Measurements from ENCODE around the gene NCOA5.

Gene NCOA5

GRCh38 chr20:46058599-46059281 is 31.0 kb downstream of the NCOA5 start:
- no peak for DNase-seq

DNA sequence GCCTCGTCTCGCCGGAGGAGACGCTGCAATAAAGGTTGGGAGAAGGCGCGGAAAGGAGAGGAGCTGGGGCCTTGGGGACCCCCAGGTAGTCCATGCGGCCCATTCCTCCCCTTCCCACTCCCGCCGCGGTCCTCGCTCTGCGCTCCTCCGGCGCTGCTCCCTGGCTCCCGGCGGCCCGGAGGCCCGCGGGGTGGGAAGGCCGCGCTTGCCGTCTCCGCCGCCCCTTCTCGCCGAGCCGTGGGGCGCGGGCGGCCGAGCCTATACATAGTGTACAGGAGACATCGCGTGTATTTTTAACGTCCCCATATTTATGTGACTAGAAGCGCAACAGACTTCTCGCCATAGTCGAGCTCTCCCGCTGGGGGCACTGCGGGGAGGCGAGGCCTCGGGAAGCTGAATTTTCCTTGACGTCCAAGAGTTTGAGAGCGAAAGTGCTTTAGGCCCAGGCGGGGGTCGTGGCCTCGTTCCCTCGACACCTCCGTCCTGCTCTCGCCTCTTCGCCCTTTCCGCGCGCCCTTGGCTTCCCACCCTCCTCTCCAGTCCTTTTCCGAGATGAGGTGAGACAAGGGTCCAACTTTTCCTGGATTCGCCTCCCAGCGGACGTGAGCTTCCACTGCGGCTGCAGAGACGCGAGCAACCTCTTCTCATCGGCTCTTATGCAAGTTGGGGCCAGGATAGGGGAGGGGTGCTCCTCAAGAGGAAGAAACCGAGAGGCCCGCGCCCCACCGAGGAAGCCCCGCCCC is 31.7 kb downstream of the NCOA5 start:
- peak; percentile 14 for DNase-seq

GRCh38 chr20:46056970-46057855 is 32.5 kb downstream of the NCOA5 start:
- no peak for DNase-seq

DNA sequence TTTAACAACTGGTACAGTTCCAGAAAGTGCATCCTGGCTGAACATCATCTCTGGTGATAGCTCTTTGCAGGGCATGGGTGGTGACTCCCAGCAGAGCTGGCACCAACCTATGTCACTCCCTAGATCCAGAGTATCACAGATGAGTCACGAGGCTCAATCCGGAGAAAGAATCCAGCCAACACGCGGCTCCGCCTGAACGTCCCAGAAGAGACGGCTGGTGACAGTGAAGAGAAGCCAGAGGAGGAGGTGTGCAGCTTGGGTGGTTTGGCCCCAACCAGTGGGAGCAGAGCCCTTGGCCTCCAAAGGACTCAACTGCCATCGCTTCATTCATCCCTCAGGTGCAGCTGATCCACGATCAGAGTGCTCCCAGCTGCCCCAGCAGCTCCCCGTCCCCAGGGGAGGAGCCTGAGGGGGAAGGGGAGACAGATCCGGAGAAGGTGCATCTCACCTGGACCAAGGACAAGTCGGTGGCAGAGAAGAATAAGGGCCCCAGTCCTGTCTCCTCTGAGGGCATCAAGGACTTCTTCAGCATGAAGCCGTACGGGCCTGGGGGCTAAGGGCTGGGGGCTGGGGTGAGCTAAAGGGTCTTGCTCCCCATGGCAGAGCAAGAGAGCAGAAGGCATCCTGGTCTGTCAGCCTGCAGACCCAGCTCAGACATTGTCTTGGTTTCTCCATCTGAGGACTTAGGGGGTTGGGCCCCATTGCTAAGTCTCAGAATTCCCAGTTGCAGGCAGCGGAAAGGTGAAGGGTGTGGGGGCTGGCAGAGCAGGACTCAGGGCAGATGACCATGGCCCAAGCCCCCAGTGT is 33.5 kb downstream of the NCOA5 start:
- no peak for DNase-seq

GRCh38 chr20:46055269-46055668 is 34.5 kb downstream of the NCOA5 start:
- DNase-seq: no peak

GRCh38 chr20:46054606-46055005 is 35.2 kb downstream of the NCOA5 start:
- DNase-seq: no peak

- no peak for DNase-seq
These were observed 36.3 kb downstream of the NCOA5 start for GRCh38 chr20:46053416-46053815.

DNA sequence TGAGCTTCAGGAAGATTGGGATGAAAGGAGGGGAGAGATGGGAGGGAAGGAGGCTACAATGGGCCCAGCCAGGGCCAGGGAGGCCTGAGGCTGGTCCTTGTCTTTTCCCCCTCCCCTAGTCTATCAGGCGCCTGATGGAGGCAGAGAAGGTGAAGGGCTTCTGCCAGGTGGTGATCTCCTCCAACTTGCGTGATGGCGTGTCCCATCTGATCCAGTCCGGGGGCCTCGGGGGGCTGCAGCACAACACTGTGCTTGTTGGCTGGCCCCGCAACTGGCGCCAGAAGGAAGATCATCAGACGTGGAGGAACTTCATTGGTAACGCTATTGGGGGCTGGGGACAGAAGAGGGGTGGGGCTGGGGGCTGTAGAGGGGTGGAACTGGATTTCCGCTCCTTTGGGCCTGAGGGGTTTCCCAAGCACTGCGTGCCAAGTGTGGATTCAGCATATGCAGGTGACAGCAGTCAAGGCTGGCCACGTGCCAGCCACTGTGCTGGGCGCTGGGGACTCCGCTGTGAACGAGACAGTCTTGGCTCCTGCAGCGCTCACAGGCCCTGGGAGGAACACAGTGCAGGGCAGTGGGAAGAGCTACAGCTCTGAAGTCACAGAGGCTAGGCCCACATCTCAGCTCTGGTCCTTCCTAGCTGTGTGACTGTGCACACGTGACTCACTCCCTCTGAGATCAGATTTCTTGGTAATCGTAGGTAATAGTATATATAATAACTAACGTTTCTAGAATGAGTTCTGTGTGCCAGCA is 38.0 kb downstream of the NCOA5 start:
- DNase-seq: no peak

- DNase-seq: no peak
These were observed 38.9 kb downstream of the NCOA5 start for GRCh38 chr20:46050885-46051284.

DNA sequence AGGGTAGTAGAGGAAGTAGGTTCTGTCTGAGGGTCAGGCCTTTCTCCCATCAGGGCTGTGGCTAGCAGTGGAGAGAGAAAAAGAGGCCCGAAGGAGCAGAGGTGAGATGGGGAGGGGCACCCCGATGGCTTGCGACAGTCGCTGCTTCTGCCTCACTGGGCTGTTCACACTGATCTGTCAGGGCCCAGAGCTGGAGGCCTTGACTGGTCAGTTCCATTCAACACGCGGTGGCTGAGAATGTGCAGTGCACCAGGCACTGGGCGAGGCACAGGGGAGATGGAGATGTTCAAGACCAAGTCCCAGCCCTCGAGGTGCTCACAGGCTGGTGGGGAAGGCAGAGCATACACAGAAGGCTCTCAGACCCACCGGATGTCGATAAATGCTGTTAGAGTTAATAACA is 39.3 kb downstream of the NCOA5 start:
- DNase-seq: no peak

DNA sequence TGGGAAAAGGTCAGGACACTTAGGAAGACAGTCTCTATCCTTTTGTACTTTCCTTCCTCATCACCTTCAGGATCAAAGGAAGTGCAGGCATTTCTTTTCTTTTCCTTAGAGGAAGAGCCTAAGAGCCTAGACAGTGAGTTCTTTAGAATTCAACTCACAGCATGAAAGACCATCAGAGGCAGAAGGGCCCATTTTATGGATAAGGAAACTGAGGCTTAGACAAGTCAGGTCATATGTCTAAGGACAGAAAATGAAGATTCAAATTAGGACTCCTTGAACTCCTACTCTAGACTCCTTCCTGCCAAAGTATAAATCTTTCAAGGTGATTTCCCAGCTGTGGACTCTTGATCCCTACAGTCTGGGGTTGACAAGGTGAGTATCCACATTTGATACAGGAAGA is 39.9 kb downstream of the NCOA5 start:
- DNase-seq: no peak

DNA sequence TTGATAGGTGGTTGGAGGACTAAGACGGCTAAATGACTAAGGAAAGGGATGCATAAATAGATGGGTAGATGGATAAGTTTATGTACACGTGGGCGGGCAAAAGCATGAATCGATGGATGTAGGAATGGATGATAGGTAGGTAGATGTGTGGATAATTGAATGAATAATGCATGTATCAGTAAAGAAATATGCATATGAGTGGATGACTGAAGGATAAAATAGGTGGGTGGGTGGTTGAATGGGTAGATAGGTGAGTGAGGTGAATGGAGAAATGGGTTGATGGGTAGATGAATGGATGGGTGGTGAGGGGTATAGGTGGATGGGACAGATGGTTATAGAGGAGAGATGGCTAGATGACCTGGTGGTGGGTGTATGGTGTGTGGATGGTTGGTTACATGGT is 40.6 kb downstream of the NCOA5 start:
- no peak for DNase-seq

DNA sequence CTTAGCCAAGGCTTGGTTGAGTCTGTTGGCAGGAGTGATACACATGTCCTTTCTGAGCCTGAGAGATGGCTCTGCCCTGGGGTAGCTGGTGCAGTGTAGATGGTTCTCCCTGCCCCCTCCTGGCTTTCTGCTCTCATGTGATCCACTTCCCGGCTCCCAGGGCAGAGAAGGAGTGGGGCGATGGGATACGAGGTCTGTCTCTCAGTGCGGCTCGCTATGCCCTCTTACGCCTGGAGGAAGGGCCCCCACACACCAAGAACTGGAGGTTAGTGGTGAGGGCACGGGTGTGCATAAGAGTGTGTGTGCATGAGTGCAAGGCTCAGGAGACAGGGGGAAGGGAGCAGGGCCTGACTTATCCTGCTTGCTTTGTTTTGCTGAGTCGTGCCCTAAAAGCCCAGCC is 41.9 kb downstream of the NCOA5 start:
- DNase-seq: no peak

DNA sequence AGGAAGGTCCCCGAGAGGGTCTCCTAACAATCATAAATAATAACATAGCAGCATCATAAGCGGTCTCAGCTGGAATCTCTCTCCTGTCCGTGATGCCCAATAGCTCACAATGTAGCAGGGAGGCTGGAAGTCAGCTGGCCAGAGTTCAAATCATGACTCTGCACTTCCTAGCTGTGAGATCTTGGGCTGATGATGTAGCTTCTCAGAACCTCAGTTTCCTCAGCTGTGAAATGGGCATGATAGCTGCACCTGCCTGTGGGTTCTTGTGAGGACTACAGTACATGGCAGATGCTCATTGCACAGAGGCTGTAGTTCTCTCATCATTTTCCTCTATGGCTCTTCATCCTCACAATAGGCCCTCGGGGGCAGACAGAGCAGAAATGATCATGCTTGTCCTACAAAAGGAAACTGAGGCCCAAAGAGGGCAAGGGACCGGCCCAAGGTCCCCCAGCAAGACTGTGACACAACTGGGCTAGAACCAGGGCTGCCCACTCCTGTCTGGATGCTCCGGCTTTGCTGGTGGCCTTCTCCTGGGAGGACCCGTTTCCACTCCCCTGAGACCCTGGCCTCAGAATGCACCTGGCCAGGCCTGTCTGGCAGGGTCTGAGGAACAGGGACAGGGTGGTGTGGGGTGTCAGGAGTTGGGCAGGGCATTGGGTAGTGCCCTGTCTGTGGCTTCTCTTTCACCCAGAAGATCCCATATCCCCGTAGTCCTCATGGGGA is 43.0 kb downstream of the NCOA5 start:
- DNase-seq: no peak

- no peak for DNase-seq
These were observed 44.9 kb downstream of the NCOA5 start for GRCh38 chr20:46044896-46045295.

DNA sequence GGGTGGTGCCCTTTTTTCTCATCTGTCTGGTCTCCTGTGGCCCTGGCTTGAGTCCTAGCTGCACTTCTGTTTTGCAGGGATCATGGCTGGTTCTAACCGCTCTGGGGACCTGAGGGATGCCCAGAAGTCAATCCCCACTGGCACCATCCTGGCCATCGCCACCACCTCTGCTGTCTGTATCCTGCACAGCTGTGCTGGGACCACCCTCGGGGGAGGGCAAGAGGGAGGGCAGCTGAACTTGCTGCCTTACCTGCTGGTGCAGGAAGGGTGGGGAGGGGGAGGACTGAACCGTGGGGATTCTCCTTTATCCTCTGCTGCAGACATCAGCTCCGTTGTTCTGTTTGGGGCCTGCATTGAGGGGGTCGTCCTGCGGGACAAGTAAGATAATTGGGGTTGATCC is 46.2 kb downstream of the NCOA5 start:
- no peak for DNase-seq

GRCh38 chr20:46040902-46041535 is 48.7 kb downstream of the NCOA5 start:
- no peak for DNase-seq

DNA sequence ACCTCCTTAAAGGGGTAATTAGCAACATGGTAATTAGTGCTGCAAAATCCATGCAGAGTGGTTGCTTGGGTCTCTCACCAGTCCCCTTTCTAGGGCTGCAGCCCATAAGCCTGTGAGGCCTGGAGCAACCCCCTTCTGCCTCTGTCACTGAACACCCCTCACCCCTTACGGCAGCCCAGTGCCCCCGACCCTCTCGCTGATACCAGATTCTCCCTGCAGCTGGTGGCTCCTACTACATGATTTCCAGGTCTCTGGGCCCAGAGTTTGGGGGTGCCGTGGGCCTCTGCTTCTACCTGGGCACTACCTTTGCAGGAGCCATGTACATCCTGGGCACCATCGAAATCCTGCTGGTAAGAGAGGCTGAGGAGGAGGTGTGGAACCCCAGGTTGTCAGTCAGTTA is 52.7 kb downstream of the NCOA5 start:
- DNase-seq: no peak

DNA sequence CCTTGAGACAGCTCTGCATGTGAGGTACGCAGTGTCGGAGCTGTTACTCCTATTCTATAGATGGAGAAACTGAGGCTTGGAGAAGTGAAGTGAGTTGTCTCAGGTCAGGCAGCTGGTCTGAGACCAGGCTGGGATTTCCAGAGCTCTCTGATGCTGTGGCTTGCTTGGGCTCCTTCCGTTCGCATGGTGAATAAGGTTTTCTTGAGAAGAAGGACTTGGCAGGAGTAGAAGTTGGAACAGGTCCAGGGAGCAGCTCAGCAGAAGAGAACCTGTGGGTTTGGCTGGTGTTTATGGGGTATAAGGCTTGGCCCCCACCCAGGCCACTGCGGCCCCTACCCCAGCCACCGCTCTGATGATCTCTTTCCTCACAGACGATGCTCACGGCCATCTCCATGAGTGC is 53.4 kb downstream of the NCOA5 start:
- no peak for DNase-seq

GRCh38 chr20:46035713-46036112 is 54.0 kb downstream of the NCOA5 start:
- DNase-seq: no peak

GRCh38 chr20:46035253-46035652 is 54.5 kb downstream of the NCOA5 start:
- DNase-seq: no peak

Measured in HCEC 1CT (cell line).